GM19372 (cell line): ENCODE measurements around the gene RYR1.

Experiments
- ATAC-seq: cut with Tn5 transposase; IDR thresholded peaks from one replicate; pipeline ENCODE4 v1.9.1; 2021; ENCODE audit warnings: mild to moderate bottlenecking, low read depth, moderate library complexity; ENCODE audit not compliant: unreplicated experiment

RYR1 gene

GRCh38 chr19:38433268-38433733, at the start of gene RYR1:
Gene RYR1 (plus strand): TSS chr19:38433691. CDS start chr19:38433830, 139 bp downstream.
- ATAC-seq, result no peak

GRCh38 chr19:38383743-38384142, 49.7 kb upstream of the RYR1 start:
- ATAC-seq, result no peak

GRCh38 chr19:38384209-38385027, 49.1 kb upstream of the RYR1 start:
- no peak for ATAC-seq

- ATAC-seq, result no peak
Measured at GRCh38 chr19:38385057-38385803, 48.3 kb upstream of the RYR1 start.

- ATAC-seq, result no peak
Measured at GRCh38 chr19:38385804-38386257, 47.7 kb upstream of the RYR1 start.

GRCh38 chr19:38386300-38386970, 47.1 kb upstream of the RYR1 start:
- no peak for ATAC-seq

- no peak for ATAC-seq
Measured at GRCh38 chr19:38386971-38387549, 46.4 kb upstream of the RYR1 start.

- peak; percentile 47 for ATAC-seq
Measured at GRCh38 chr19:38387550-38388348, 45.7 kb upstream of the RYR1 start, which contains the start of gene GGN. Gene GGN (minus strand): TSS chr19:38388034. CDS start chr19:38387261, 773 bp downstream.

- ATAC-seq, result no peak
Measured at GRCh38 chr19:38388349-38389100, 45.0 kb upstream of the RYR1 start, which contains the start of gene SPRED3. Gene SPRED3 (plus strand): TSS chr19:38388697. CDS start chr19:38390303, 1,606 bp downstream.

GRCh38 chr19:38389101-38389925, 44.2 kb upstream of the RYR1 start:
- no peak for ATAC-seq

- no peak for ATAC-seq
Measured at GRCh38 chr19:38389957-38390924, 43.2 kb upstream of the RYR1 start.

GRCh38 chr19:38391911-38392464, 41.5 kb upstream of the RYR1 start:
- ATAC-seq, result no peak

- ATAC-seq, result no peak
Measured at GRCh38 chr19:38392707-38393308, 40.7 kb upstream of the RYR1 start.

- no peak for ATAC-seq
Measured at GRCh38 chr19:38394488-38394887, 39.0 kb upstream of the RYR1 start.

GRCh38 chr19:38395381-38396114, 37.9 kb upstream of the RYR1 start:
- ATAC-seq, result no peak
